ENCODE measurements around the gene CAVIN2. TPM values are rescaled to one million over a fixed set of nuclear protein-coding genes. Genes with fewer than 3 reads are reported as not detected.

Gene CAVIN2
- total RNA-seq, 1 experiment from 2014 or later, result 0.07 TPM

- intact Hi-C loops (cut with micrococcal nuclease), result no loop called here
- H3K4me1 ChIP-seq (ENCODE audit: insufficient read depth, low read length), result peaks cover 4% of the 10 kb centered on the region; the same call in 1 of the 2 replicates
- H3F3A ChIP-seq (ENCODE audit: low read length, unreplicated experiment), result no peaks in the 10 kb centered on the region
- H3K9ac ChIP-seq (ENCODE audit: low read length), result no peak overlapping the region
- no peak overlapping the region for H2AFZ ChIP-seq (ENCODE audit: low read length)
- no peaks in the 10 kb centered on the region for H4K20me1 ChIP-seq (ENCODE audit: low read length)
- POLR2A ChIA-PET (ENCODE audit: unreplicated experiment), result interaction anchor here (0.6 kb wide), 1 partner anchor 80 kb away, joined by 3 read pairs; no protein-coding TSS in a partner anchor
- no peaks in the 10 kb centered on the region for H3K79me2 ChIP-seq (ENCODE audit: low read length)
- no peaks in the 10 kb centered on the region for H3K36me3 ChIP-seq (ENCODE audit: low read depth, low read length)
- CTCF ChIA-PET, result no interaction called here
- no peaks in the 10 kb centered on the region for H3K9me3 ChIP-seq (ENCODE audit: low read length)
- H3K4me2 ChIP-seq (ENCODE audit: low read length), result no peak overlapping the region
- H3K9me2 ChIP-seq (replicated peaks; ENCODE audit: low read length), result no peaks in the 10 kb centered on the region
- H3K4me3 ChIP-seq (ENCODE audit: low read length), result no peak overlapping the region
- DNase-seq (no peak), ATAC-seq (no peak)
- H3K27ac ChIP-seq (ENCODE audit: low read length), result no peak overlapping the region
- no peaks in the 10 kb centered on the region for H3K27me3 ChIP-seq (ENCODE audit: low read length)
- TF ChIP-seq EZH2 (IDR thresholded peaks at IDR 0.05; ENCODE audit: low read length, unreplicated experiment) (no peak), EZH2phosphoT487 (IDR thresholded peaks at IDR 0.05; ENCODE audit: borderline replicate concordance, low read length) (no peak), CTCF (conservative IDR thresholded peaks at IDR 0.05; ENCODE audit: low read depth, low read length) (no peak)
- BruUV-seq (replicated peaks), result no TSS peak
These were observed 893 bp downstream of the CAVIN2 start for GRCh38 chr2:191845876-191846514.

- no peaks in the 10 kb centered on the region for H4K20me1 ChIP-seq (ENCODE audit: low read length)
- ChIA-PET POLR2A (ENCODE audit: unreplicated experiment) (no interaction called here), CTCF (no interaction called here)
- H3K27ac ChIP-seq (ENCODE audit: low read length), result no peak overlapping the region
- H3K9me3 ChIP-seq (ENCODE audit: low read length), result no peaks in the 10 kb centered on the region
- no peaks in the 10 kb centered on the region for H3K79me2 ChIP-seq (ENCODE audit: low read length)
- H3K4me3 ChIP-seq (ENCODE audit: low read length), result no peak overlapping the region
- TF ChIP-seq EZH2phosphoT487 (IDR thresholded peaks at IDR 0.05; ENCODE audit: borderline replicate concordance, low read length) (no peak), EZH2 (IDR thresholded peaks at IDR 0.05; ENCODE audit: low read length, unreplicated experiment) (no peak), CTCF (conservative IDR thresholded peaks at IDR 0.05; ENCODE audit: low read depth, low read length) (no peak)
- H3K4me1 ChIP-seq (ENCODE audit: insufficient read depth, low read length), result peaks cover 4% of the 10 kb centered on the region; the same call in 1 of the 2 replicates
- no peaks in the 10 kb centered on the region for H3K27me3 ChIP-seq (ENCODE audit: low read length)
- no peaks in the 10 kb centered on the region for H3K36me3 ChIP-seq (ENCODE audit: low read depth, low read length)
- BruUV-seq (replicated peaks), result no TSS peak
- no peaks in the 10 kb centered on the region for H3K9me2 ChIP-seq (replicated peaks; ENCODE audit: low read length)
- H2AFZ ChIP-seq (ENCODE audit: low read length), result no peak overlapping the region
- intact Hi-C loops (cut with micrococcal nuclease), result no loop called here
- ATAC-seq (no peak), DNase-seq (no peak)
- no peaks in the 10 kb centered on the region for H3F3A ChIP-seq (ENCODE audit: low read length, unreplicated experiment)
- no peak overlapping the region for H3K4me2 ChIP-seq (ENCODE audit: low read length)
- no peak overlapping the region for H3K9ac ChIP-seq (ENCODE audit: low read length)
These were observed 1.6 kb downstream of the CAVIN2 start for GRCh38 chr2:191845248-191845715.

- DNase-seq (no peak), ATAC-seq (no peak)
- H3K4me1 ChIP-seq (ENCODE audit: insufficient read depth, low read length), result peaks cover 4% of the 10 kb centered on the region; the same call in 1 of the 2 replicates
- H3K9me3 ChIP-seq (ENCODE audit: low read length), result no peaks in the 10 kb centered on the region
- H3K36me3 ChIP-seq (ENCODE audit: low read depth, low read length), result no peaks in the 10 kb centered on the region
- no peak for TF ChIP-seq EZH2phosphoT487 (IDR thresholded peaks at IDR 0.05; ENCODE audit: borderline replicate concordance, low read length)
- no peak for TF ChIP-seq EZH2 (IDR thresholded peaks at IDR 0.05; ENCODE audit: low read length, unreplicated experiment)
- no peak for TF ChIP-seq CTCF (conservative IDR thresholded peaks at IDR 0.05; ENCODE audit: low read depth, low read length)
- H3K27ac ChIP-seq (ENCODE audit: low read length), result no peak overlapping the region
- H3K79me2 ChIP-seq (ENCODE audit: low read length), result no peaks in the 10 kb centered on the region
- no peak overlapping the region for H2AFZ ChIP-seq (ENCODE audit: low read length)
- intact Hi-C loops (cut with micrococcal nuclease), result no loop called here
- H3F3A ChIP-seq (ENCODE audit: low read length, unreplicated experiment), result no peaks in the 10 kb centered on the region
- H3K27me3 ChIP-seq (ENCODE audit: low read length), result no peaks in the 10 kb centered on the region
- no peak overlapping the region for H3K4me2 ChIP-seq (ENCODE audit: low read length)
- CTCF ChIA-PET, result no interaction called here
- no peaks in the 10 kb centered on the region for H3K9me2 ChIP-seq (replicated peaks; ENCODE audit: low read length)
- H4K20me1 ChIP-seq (ENCODE audit: low read length), result no peaks in the 10 kb centered on the region
- H3K9ac ChIP-seq (ENCODE audit: low read length), result no peak overlapping the region
- POLR2A ChIA-PET (ENCODE audit: unreplicated experiment), result no interaction called here
- BruUV-seq (replicated peaks), result no TSS peak
- H3K4me3 ChIP-seq (ENCODE audit: low read length), result no peak overlapping the region
These were observed 2.2 kb downstream of the CAVIN2 start for GRCh38 chr2:191844706-191845105.
